IMR-90 (cell line): ENCODE results near the gene DRC7. TPM values are rescaled to one million over a fixed set of nuclear protein-coding genes. Genes with fewer than 3 reads are reported as not detected.

Experiments
- ATAC-seq: fragments of 200-7000 bp; cut with Tn5 transposase; 2 replicates; pipeline ENCODE4 v1.9.1; 2020; ENCODE audit warnings: low read depth, mild to moderate bottlenecking, moderate library complexity
- BruUV-seq: library from RNA; stranded (reverse); fragments of 400-500 nt; replicated peaks from 2 replicates; lab custom pipeline; 2021; lab: Mats Ljungman, UMichigan
- CTCF ChIA-PET: fragments of 300-600 bp; formaldehyde crosslinking; extraction: SDS; loops from one replicate; lab custom pipeline; 2021; ENCODE audit warnings: antibody characterized with exemption; lab: Yijun Ruan, JAX
- POLR2A ChIA-PET: fragments of 300-600 bp; sonication (Branson Sonifier 250); formaldehyde crosslinking; loops from one replicate; lab custom pipeline; 2022; ENCODE audit warnings: antibody characterized with exemption; ENCODE audit not compliant: unreplicated experiment; lab: Charles Lee
- DNase-seq: peaks from one replicate; pipeline ENCODE4 v3.0.0; 2013
- H2AFZ ChIP-seq: replicated peaks from 2 replicates; pipeline ENCODE3; 2013; ENCODE audit warnings: low read length, mild to moderate bottlenecking; ENCODE audit not compliant: poor library complexity
- H2AK5ac ChIP-seq: 2 replicates; pipeline ENCODE4 v1.6.1; 2013; ENCODE audit warnings: low read depth, low read length, inconsistent platforms
- H2AK9ac ChIP-seq: replicated peaks from 2 replicates; pipeline ENCODE3; 2013; ENCODE audit warnings: mild to moderate bottlenecking, low read depth, low read length, moderate library complexity; ENCODE audit not compliant: poor library complexity
- H2BK120ac ChIP-seq: 2 replicates; pipeline ENCODE4 v1.6.1; 2013; ENCODE audit warnings: low read depth, low read length, inconsistent platforms
- H2BK15ac ChIP-seq: 3 replicates; pipeline ENCODE4 v1.6.1; 2013; ENCODE audit warnings: low read depth, low read length, inconsistent platforms
- H2BK20ac ChIP-seq: 2 replicates; pipeline ENCODE4 v1.6.1; 2013; ENCODE audit warnings: low read depth, mild to moderate bottlenecking, inconsistent platforms, low read length, moderate library complexity
- H2BK5ac ChIP-seq: 2 replicates; pipeline ENCODE4 v1.6.1; 2013; ENCODE audit warnings: mild to moderate bottlenecking, low read depth, low read length, inconsistent platforms; ENCODE audit not compliant: poor library complexity, severe bottlenecking
- H3K14ac ChIP-seq: replicated peaks from 2 replicates; pipeline ENCODE4 v1.6.1; 2013; ENCODE audit warnings: low read depth, low read length, inconsistent platforms
- H3K18ac ChIP-seq: 2 replicates; pipeline ENCODE4 v1.6.1; 2013; ENCODE audit warnings: low read depth, low read length, control low read depth
- H3K23ac ChIP-seq: 2 replicates; pipeline ENCODE4 v1.6.1; 2013; ENCODE audit warnings: low read depth, low read length, inconsistent platforms
- H3K27ac ChIP-seq: 2 replicates; pipeline ENCODE4 v1.5.1; 2013; ENCODE audit warnings: mild to moderate bottlenecking, control low read depth, low read length; ENCODE audit not compliant: insufficient read depth
- H3K27me3 ChIP-seq: 2 replicates; pipeline ENCODE4 v1.6.1; 2013; ENCODE audit warnings: low read length; ENCODE audit not compliant: control insufficient read depth, insufficient read depth
- H3K36me3 ChIP-seq: 2 replicates; pipeline ENCODE4 v1.6.1; 2013; ENCODE audit warnings: low read length, mixed read lengths; ENCODE audit not compliant: control insufficient read depth, insufficient read depth
- H3K4ac ChIP-seq: 2 replicates; pipeline ENCODE4 v1.6.1; 2013; ENCODE audit warnings: low read depth, low read length, inconsistent platforms
- H3K4me1 ChIP-seq: 2 replicates; pipeline ENCODE4 v1.6.1; 2013; ENCODE audit warnings: low read length, mixed read lengths; ENCODE audit not compliant: control insufficient read depth, insufficient read depth
- H3K4me2 ChIP-seq: 2 replicates; pipeline ENCODE4 v1.6.1; 2013; ENCODE audit warnings: low read depth, mild to moderate bottlenecking, control low read depth, low read length, moderate library complexity
- H3K4me3 ChIP-seq: 2 replicates; pipeline ENCODE4 v1.5.1; 2013; ENCODE audit warnings: low read depth, mild to moderate bottlenecking, control low read depth, low read length, moderate library complexity; ENCODE audit not compliant: insufficient read depth
- H3K56ac ChIP-seq: 2 replicates; pipeline ENCODE4 v1.6.1; 2013; ENCODE audit warnings: low read length, inconsistent platforms; ENCODE audit not compliant: insufficient read depth; ENCODE audit errors: extremely low read depth
- H3K79me1 ChIP-seq, 2 experiments: 2 replicates each; pipeline ENCODE4 v1.6.1; 2013; ENCODE audit warnings: low read length in 2 of 2, inconsistent platforms in 1 of 2, low read depth in 1 of 2
- H3K9ac ChIP-seq: 2 replicates; pipeline ENCODE4 v1.6.1; 2013; ENCODE audit warnings: low read depth, low read length, control low read depth
- H3K9me1 ChIP-seq: 2 replicates; pipeline ENCODE4 v1.6.1; 2013; ENCODE audit warnings: low read length, inconsistent platforms; ENCODE audit not compliant: insufficient read depth
- H3K9me3 ChIP-seq: 2 replicates; pipeline ENCODE4 v1.6.1; 2013; ENCODE audit warnings: low read length; ENCODE audit not compliant: control insufficient read depth, insufficient read depth
- H4K20me1 ChIP-seq: 2 replicates; pipeline ENCODE4 v1.6.1; 2013; ENCODE audit warnings: low read length, inconsistent platforms; ENCODE audit not compliant: insufficient read depth
- H4K5ac ChIP-seq: 2 replicates; pipeline ENCODE4 v1.6.1; 2013; ENCODE audit warnings: mild to moderate bottlenecking, low read depth, low read length, control low read depth
- H4K8ac ChIP-seq, 2 experiments: 2 replicates each; pipeline ENCODE4 v1.6.1; 2013; ENCODE audit warnings: low read depth in 2 of 2, low read length in 2 of 2, control low read depth in 1 of 2, inconsistent platforms in 1 of 2
- H4K91ac ChIP-seq: 2 replicates; pipeline ENCODE4 v1.6.1; 2013; ENCODE audit warnings: low read depth, low read length, inconsistent platforms; ENCODE audit not compliant: insufficient read depth
- MAZ ChIP-seq: IDR thresholded peaks from 2 replicates; pipeline ENCODE4 v1.6.1; 2012; ENCODE audit warnings: low read depth, mild to moderate bottlenecking, low read length, improper control_type of control experiment, moderate library complexity, borderline replicate concordance
- RCOR1 ChIP-seq: IDR thresholded peaks from 2 replicates; pipeline ENCODE4 v1.6.1; 2012; ENCODE audit warnings: mild to moderate bottlenecking, low read length, improper control_type of control experiment; ENCODE audit not compliant: insufficient replicate concordance
- WGBS, 2 experiments: methylation state at CpG; one replicate each; pipeline versions ENCODE4 v1.1.5 to v1.1.7; 2013; ENCODE audit warnings: missing lambda C conversion rate in 2 of 2; ENCODE audit not compliant: insufficient read length in 1 of 2; ENCODE audit errors: extremely low coverage in 2 of 2; 5-methylcytosine and 5-hydroxymethylcytosine counted together
- dilution Hi-C: fragments of 300-500 bp; cut with HindIII; formaldehyde crosslinking; loops from one replicate; pipeline ENCODE4 v1.14.3; 2018; ENCODE audit warnings: low sequenced_read_pairs; ENCODE audit not compliant: unreplicated experiment
- in situ Hi-C: fragments of 300-500 bp; cut with MboI; formaldehyde crosslinking; loops from 3 replicates; pipeline ENCODE4 v1.14.3; 2019; ENCODE audit warnings: low sequenced_read_pairs, inconsistent platforms, mixed read lengths
- intact Hi-C: fragments of 100-400 bp; cut with micrococcal nuclease; formaldehyde crosslinking; loops from 2 replicates; pipeline ENCODE4 v1.10.0; 2022
- polyA plus RNA-seq, 3 experiments: library from polyadenylated mRNA; depleted of rRNA; stranded (reverse); fragments of >200 nt; gene quantifications; 2 replicates each; pipeline ENCODE4 v1.2.3, GENCODE V29; 2012; ENCODE audit warnings: low replicate concordance in 1 of 3
- total RNA-seq: library from RNA; depleted of rRNA; stranded (reverse); fragments of >200 nt; gene quantifications from 2 replicates; pipeline ENCODE4 v1.2.3, GENCODE V29; 2012

DRC7 gene
- total and polyA plus RNA-seq, 2 of the 4 experiments (the other 2 are of a cell fraction): not detected

DNA sequence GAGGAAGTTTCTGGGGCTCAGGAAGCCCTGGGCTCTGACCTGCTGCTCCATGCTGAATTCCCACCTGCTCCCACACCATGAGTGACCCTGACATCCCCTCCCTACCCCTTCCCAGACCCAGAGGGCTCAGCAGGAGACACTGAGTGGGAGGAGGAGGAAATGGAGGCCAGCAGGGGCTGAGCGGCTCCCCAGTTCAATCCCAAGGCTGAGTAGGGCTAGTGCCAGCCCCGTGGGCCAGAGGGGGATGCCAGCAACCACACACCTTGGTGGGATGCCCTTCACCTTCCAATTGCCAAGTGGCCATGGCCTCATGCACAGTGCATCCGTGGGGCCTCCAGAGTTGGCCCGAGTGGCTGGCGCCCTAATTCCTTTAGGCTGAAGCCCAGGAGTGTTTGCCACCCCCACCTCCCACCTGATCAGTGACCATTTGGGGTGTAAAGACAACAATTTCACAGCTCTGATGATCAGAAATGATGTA lies 27.5 kb upstream of the DRC7 start:
- Histone ChIP-seq H3K9me3 (no peaks in the 10 kb centered on the region), H2AFZ (peak overlapping the region; percentile 32), H2AK9ac (no peak overlapping the region), H3K9me1 (no peaks in the 10 kb centered on the region; the same call in 1 of the 2 replicates), H3K14ac (no peak overlapping the region), H3K27ac (no peak overlapping the region), H3K4me3 (no peak overlapping the region), H3K4ac (no peak overlapping the region), H4K8ac (no peak overlapping the region), H3K27me3 (peaks cover 26% of the 10 kb centered on the region), H3K79me1 (no peaks in the 10 kb centered on the region), H4K20me1 (no peaks in the 10 kb centered on the region; the same call in 1 of the 2 replicates), H3K4me2 (no peak overlapping the region), H2AK5ac (no peak overlapping the region), H3K56ac (no peak overlapping the region), H3K18ac (no peak overlapping the region), H3K4me1 (no peaks in the 10 kb centered on the region), H3K9ac (no peak overlapping the region), H2BK5ac (no peak overlapping the region), H3K23ac (no peak overlapping the region), H2BK15ac (no peak overlapping the region), H4K5ac (no peak overlapping the region), H2BK20ac (no peak overlapping the region), H2BK120ac (no peak overlapping the region), H4K91ac (no peak overlapping the region), H3K36me3 (no peaks in the 10 kb centered on the region)
- in situ Hi-C loops: no loop called here
- no peak for TF ChIP-seq MAZ
- TF ChIP-seq RCOR1: no peak
- DNase-seq: no peak
- intact Hi-C loops: no loop called here
- no TSS peak for BruUV-seq
- no peak for ATAC-seq
- CTCF ChIA-PET: no interaction called here
- WGBS, 2 experiments: 75% methylated on average over 3 of the region's 5 CpGs; no CpG with 5 or more reads in 1 of the 2 experiments
- dilution Hi-C loops: no loop called here
- POLR2A ChIA-PET: no interaction called here
